Transverse colon (tissue), 4 donors: ENCODE data around the gene ZDHHC3. TPM values are rescaled to one million over a fixed set of nuclear protein-coding genes. Genes with fewer than 3 reads are reported as not detected.

Experiments
- DNase-seq: peaks from one replicate; pipeline ENCODE4 v3.0.0-alpha.2; 2019
- H3K27ac ChIP-seq, 4 donors: fragments of 200-600 bp; sonication (generic); 2 replicates each; pipeline ENCODE4 v1.5.1; 2016 to 2018; ENCODE audit warnings: inconsistent platforms in 4 of 4
- H3K27me3 ChIP-seq: fragments of 200-600 bp; sonication (generic); 2 replicates; pipeline ENCODE4 v1.5.1; 2017; ENCODE audit warnings: inconsistent platforms
- H3K36me3 ChIP-seq, 4 donors: fragments of 200-600 bp; sonication (generic); 2 replicates each; pipeline ENCODE4 v1.5.1; 2017 to 2019; ENCODE audit warnings: inconsistent platforms in 4 of 4
- H3K4me1 ChIP-seq, 4 donors: fragments of 200-600 bp; sonication (generic); 2 replicates each; pipeline ENCODE4 v1.5.1; 2017 to 2020; ENCODE audit warnings: inconsistent platforms in 4 of 4
- H3K4me3 ChIP-seq, 4 donors: fragments of 200-600 bp; sonication (generic); 1 replicate in 1 of 4; 2 replicates in 3 of 4; pipeline versions ENCODE4 v1.5.1 to v1.6.1; 2017 to 2019; ENCODE audit warnings: inconsistent platforms in 4 of 4
- H3K9me3 ChIP-seq, 2 donors: fragments of 200-600 bp; sonication (generic); 2 replicates each; pipeline ENCODE4 v1.5.1; 2017 to 2019; ENCODE audit warnings: inconsistent platforms in 2 of 2
- EP300 ChIP-seq: sonication (generic); formaldehyde crosslinking; IDR thresholded peaks from one replicate; pipeline ENCODE4 v1.6.1; 2017; ENCODE audit warnings: antibody characterized with exemption, low read depth
- POLR2A ChIP-seq: fragments of 450-650 bp; IDR thresholded peaks from one replicate; pipeline ENCODE4 v1.6.1; 2016; ENCODE audit warnings: antibody characterized with exemption, mild to moderate bottlenecking, moderate library complexity
- POLR2AphosphoS5 ChIP-seq, 3 donors: sonication (generic); formaldehyde crosslinking; IDR thresholded peaks; one replicate each; pipeline ENCODE4 v1.6.1; 2016; ENCODE audit warnings: antibody characterized with exemption in 3 of 3
- WGBS, 2 donors: methylation state at CpG; one replicate each; pipeline ENCODE4 v1.1.5; 2018; ENCODE audit warnings: low coverage in 1 of 2; 5-methylcytosine and 5-hydroxymethylcytosine counted together
- in situ Hi-C, 4 donors: fragments of 200-750 bp; cut with MboI; loops; one replicate each; pipeline versions ENCODE4 v1.15.0 to v1.15.1; 2017; ENCODE audit warnings: low sequenced_read_pairs in 3 of 4, low pct_ligation_motif_present in 1 of 4, low pct_unique_long_range_greater_than_20kb in 1 of 4
- intact Hi-C: fragments of 100-400 bp; cut with DNase I; formaldehyde crosslinking; loops from one replicate; pipeline ENCODE4 v1.15.1; 2023; ENCODE audit warnings: low total_unique reads
- total RNA-seq, 4 donors: library from RNA; depleted of rRNA; stranded (reverse); fragments of >200 nt; gene quantifications; one replicate each; pipeline ENCODE4 v1.1.0, GENCODE V29; 2016
- TF ChIP-seq, protein P1 (sequence below), 5 experiments: fragments of 200-600 bp in 3 of 5; fragments of 450-650 bp in 2 of 5; sonication (generic) in 3 of 5; IDR thresholded peaks; 1 replicate in 2 of 5; 2 replicates in 3 of 5; pipeline ENCODE4 v1.5.1; 2016 to 2017; ENCODE audit warnings: antibody characterized with exemption in 5 of 5, inconsistent platforms in 3 of 5, mild to moderate bottlenecking in 2 of 5, moderate library complexity in 1 of 5

The ZDHHC3 gene
- total RNA-seq, 4 donors from 2014 or later: 142 to 258 (median 170) TPM

DNA sequence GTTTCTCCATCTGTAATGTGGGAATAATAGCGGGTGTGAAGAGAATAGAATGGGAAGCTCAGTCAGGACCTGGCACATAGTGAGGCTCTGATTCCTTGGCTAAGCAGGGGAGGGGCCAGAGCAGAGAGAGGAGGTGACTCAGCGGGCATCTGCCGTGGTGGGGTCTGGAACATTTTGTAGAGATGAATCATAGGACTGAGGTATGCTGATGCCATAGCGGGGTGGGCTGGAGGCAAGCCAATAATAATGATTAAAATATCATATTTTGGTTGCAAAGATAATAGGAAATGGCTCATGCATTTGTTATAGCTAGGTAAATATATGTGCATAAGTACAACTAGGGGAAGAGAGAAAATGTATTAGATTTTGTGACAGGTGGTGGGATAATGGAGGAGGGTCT is 90.4 kb downstream of the ZDHHC3 start:
- TF ChIP-seq, protein P1, sequence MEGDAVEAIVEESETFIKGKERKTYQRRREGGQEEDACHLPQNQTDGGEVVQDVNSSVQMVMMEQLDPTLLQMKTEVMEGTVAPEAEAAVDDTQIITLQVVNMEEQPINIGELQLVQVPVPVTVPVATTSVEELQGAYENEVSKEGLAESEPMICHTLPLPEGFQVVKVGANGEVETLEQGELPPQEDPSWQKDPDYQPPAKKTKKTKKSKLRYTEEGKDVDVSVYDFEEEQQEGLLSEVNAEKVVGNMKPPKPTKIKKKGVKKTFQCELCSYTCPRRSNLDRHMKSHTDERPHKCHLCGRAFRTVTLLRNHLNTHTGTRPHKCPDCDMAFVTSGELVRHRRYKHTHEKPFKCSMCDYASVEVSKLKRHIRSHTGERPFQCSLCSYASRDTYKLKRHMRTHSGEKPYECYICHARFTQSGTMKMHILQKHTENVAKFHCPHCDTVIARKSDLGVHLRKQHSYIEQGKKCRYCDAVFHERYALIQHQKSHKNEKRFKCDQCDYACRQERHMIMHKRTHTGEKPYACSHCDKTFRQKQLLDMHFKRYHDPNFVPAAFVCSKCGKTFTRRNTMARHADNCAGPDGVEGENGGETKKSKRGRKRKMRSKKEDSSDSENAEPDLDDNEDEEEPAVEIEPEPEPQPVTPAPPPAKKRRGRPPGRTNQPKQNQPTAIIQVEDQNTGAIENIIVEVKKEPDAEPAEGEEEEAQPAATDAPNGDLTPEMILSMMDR (IDR thresholded peaks at IDR 0.05): no peak
- TF ChIP-seq EP300 (no peak), POLR2A (no peak), POLR2AphosphoS5 (IDR thresholded peaks at IDR 0.05) (no peak)
- no peak overlapping the region for H3K4me3 ChIP-seq
- no peak overlapping the region for H3K27ac ChIP-seq
- no peaks in the 10 kb centered on the region for H3K9me3 ChIP-seq
- no peaks in the 10 kb centered on the region for H3K36me3 ChIP-seq
- intact Hi-C loops: no loop called here
- no peak for DNase-seq
- peaks cover 10% of the 10 kb centered on the region for H3K27me3 ChIP-seq
- 60 to 63% methylated on average over 1 to 4 of the region's 4 CpGs for WGBS, 2 donors
- in situ Hi-C loops: no loop called here
- H3K4me1 ChIP-seq: no peaks in the 10 kb centered on the region

DNA sequence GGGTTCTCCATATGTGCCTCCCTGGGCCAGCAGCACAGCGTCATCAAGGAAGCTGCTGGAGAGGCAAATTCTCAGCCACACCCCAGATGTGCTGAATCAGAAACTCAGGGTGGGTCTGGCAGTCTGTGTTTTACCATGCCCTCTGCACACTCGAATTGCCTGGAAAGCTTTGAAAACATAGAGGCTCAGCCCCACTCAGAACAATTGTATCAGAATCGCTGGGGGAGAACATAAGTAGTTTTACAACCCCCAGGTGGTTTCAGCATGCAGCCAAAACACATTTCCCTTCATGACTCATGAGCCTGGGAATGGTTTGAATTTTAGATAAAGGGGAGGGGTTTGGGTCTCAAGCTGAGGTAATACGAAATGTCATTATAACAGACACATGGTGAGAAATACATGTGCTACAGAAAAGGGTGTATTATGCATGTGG is 92.0 kb downstream of the ZDHHC3 start:
- WGBS, 2 donors: 17 to 25% methylated on average over 1 to 4 of the region's 4 CpGs
- H3K4me1 ChIP-seq: no peaks in the 10 kb centered on the region
- H3K4me3 ChIP-seq: no peak overlapping the region
- TF ChIP-seq EP300: no peak
- TF ChIP-seq POLR2AphosphoS5 (IDR thresholded peaks at IDR 0.05): no peak
- TF ChIP-seq, protein P1 (IDR thresholded peaks at IDR 0.05): no peak
- no peak for TF ChIP-seq POLR2A
- no peak overlapping the region for H3K27ac ChIP-seq
- no peaks in the 10 kb centered on the region for H3K36me3 ChIP-seq
- no peak for DNase-seq
- intact Hi-C loops (no loop called here), in situ Hi-C loops (no loop called here)
- H3K27me3 ChIP-seq: peaks cover 10% of the 10 kb centered on the region
- H3K9me3 ChIP-seq: no peaks in the 10 kb centered on the region

GRCh38 chr3:44883213-44883955 is 92.6 kb downstream of the ZDHHC3 start:
- H3K4me3 ChIP-seq: no peak overlapping the region
- H3K27me3 ChIP-seq: peaks cover 10% of the 10 kb centered on the region
- no peak overlapping the region for H3K27ac ChIP-seq
- intact Hi-C loops: no loop called here
- no peaks in the 10 kb centered on the region for H3K4me1 ChIP-seq
- DNase-seq: no peak
- H3K36me3 ChIP-seq: no peaks in the 10 kb centered on the region
- H3K9me3 ChIP-seq: no peaks in the 10 kb centered on the region
- in situ Hi-C loops: no loop called here
- TF ChIP-seq POLR2A (no peak), EP300 (no peak), POLR2AphosphoS5 (IDR thresholded peaks at IDR 0.05) (no peak)
- TF ChIP-seq, protein P1 (IDR thresholded peaks at IDR 0.05): no peak
- 88 to 100% methylated on average over 1 to 5 of the region's 5 CpGs for WGBS, 2 donors

DNA sequence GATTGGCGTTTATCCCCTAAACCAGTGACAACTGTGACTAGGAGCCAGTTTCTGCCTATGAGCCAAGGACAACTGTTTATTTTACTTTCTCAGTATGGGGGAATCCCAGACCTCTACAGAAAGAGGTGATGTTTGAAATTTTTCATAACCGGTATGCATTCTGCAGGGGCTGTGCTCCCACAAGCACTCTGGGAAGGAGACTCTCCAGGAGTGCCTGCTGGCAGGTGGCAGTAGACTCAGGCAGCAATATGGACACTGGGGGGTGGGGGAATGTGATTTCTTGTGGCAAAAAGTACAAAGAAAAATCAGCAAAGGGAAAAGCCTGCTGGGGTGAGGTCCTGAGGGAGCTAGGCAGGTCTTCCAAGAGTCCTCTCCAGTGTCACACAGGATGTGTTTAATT is 95.7 kb downstream of the ZDHHC3 start:
- in situ Hi-C loops: no loop called here
- H3K4me3 ChIP-seq: no peak overlapping the region
- 54 to 60% methylated on average over 2 of the region's 2 CpGs for WGBS, 2 donors
- DNase-seq: no peak
- no peaks in the 10 kb centered on the region for H3K9me3 ChIP-seq
- no peak for TF ChIP-seq POLR2AphosphoS5 (IDR thresholded peaks at IDR 0.05)
- H3K27ac ChIP-seq: no peak overlapping the region
- H3K27me3 ChIP-seq: peaks cover 10% of the 10 kb centered on the region
- no peaks in the 10 kb centered on the region for H3K4me1 ChIP-seq
- H3K36me3 ChIP-seq: no peaks in the 10 kb centered on the region
- intact Hi-C loops: no loop called here

- TF ChIP-seq, protein P1 (IDR thresholded peaks at IDR 0.05): no peak
- TF ChIP-seq EP300: no peak
- TF ChIP-seq POLR2AphosphoS5 (IDR thresholded peaks at IDR 0.05): no peak
- TF ChIP-seq POLR2A: no peak
- no peaks in the 10 kb centered on the region for H3K4me1 ChIP-seq
- no peaks in the 10 kb centered on the region for H3K27me3 ChIP-seq
- H3K9me3 ChIP-seq: no peaks in the 10 kb centered on the region
- WGBS, 2 donors: 78 to 84% methylated on average over 3 of the region's 3 CpGs
- H3K4me3 ChIP-seq: no peak overlapping the region
- DNase-seq: no peak
- H3K36me3 ChIP-seq: no peaks in the 10 kb centered on the region
- intact Hi-C loops: no loop called here
- no peak overlapping the region for H3K27ac ChIP-seq
- in situ Hi-C loops: no loop called here
Measured at GRCh38 chr3:44877333-44877732, 98.6 kb downstream of the ZDHHC3 start.
